Measurements from ENCODE around the gene SPP1. TPM values are rescaled to one million over a fixed set of nuclear protein-coding genes. Genes with fewer than 3 reads are reported as not detected.

SPP1 gene
- total and polyA plus RNA-seq, 10 of the 15 experiments (the other 5 are each of a cell fraction or from before 2014, with no cell fraction given) = 0.05 to 1.1 (median 0.39) TPM; not detected in 6

- no peaks in the 10 kb centered on the region for H4K20me1 ChIP-seq (ENCODE audit: control insufficient read depth, insufficient read depth)
- intact Hi-C loops (cut with micrococcal nuclease; ENCODE audit: unreplicated experiment) (no loop called here), in situ Hi-C loops (cut with MboI) (no loop called here)
- FAIRE-seq = no peak
- no peaks in the 10 kb centered on the region for H3K27me3 ChIP-seq (replicated peaks in 1 of 2; ENCODE audit: control insufficient read depth in 2 of 2, insufficient read depth in 2 of 2, low read length in 1 of 2)
- no peak for ATAC-seq
- TF ChIP-seq SP1 (IDR thresholded peaks at IDR 0.05; ENCODE audit: low read depth, low read length) = no peak
- no peak for TF ChIP-seq JUND (IDR thresholded peaks at IDR 0.05; ENCODE audit: low read depth, low read length)
- RAD21 ChIA-PET (ENCODE audit: unreplicated experiment) = no interaction called here
- peaks cover 3% of the 10 kb centered on the region; the same call in 2 of the 3 replicates for H3K9me3 ChIP-seq (replicated peaks; ENCODE audit: control insufficient read depth, insufficient read depth, low read length)
- no peak overlapping the region for H3K27ac ChIP-seq (ENCODE audit: control insufficient read depth, insufficient read depth)
- no peak overlapping the region for H3K9ac ChIP-seq (ENCODE audit: control insufficient read depth, insufficient read depth, low read length)
- no TSS peak for BruUV-seq (replicated peaks)
- no peak overlapping the region for H2AFZ ChIP-seq (ENCODE audit: control insufficient read depth, low read depth, low read length)
- CTCF ChIA-PET = interaction anchor here (1.3 to 5.2 kb wide), 2 partner anchors 8 to 182 kb away, joined by 5 to 159 read pairs; no protein-coding TSS in a partner anchor
- no peak overlapping the region for H3K4me3 ChIP-seq
- DNase-seq (ENCODE audit: low read depth, low spot score) = no peak
- 78% methylated on average over 3 of the region's 3 CpGs for WGBS (ENCODE audit: insufficient coverage, insufficient replicate concordance, low lambda C conversion rate, missing lambda C conversion rate)
- H3K79me2 ChIP-seq (ENCODE audit: control insufficient read depth, insufficient read depth, low read length) = no peaks in the 10 kb centered on the region
- POLR2A ChIA-PET = no interaction called here
- SMC1A ChIA-PET (ENCODE audit: uncharacterized antibody, unreplicated experiment) = interaction anchor here (1.6 kb wide), 1 partner anchor 183 kb away, joined by 5 read pairs; no protein-coding TSS in a partner anchor
- H3K36me3 ChIP-seq (ENCODE audit: control insufficient read depth in 2 of 2, insufficient read depth in 2 of 2, low read length in 1 of 2) = no peaks in the 10 kb centered on the region
- H3K4me1 ChIP-seq (ENCODE audit: control insufficient read depth, insufficient read depth, low read length) = no peaks in the 10 kb centered on the region
- no peak overlapping the region for H3K4me2 ChIP-seq (ENCODE audit: control insufficient read depth, insufficient read depth)
Measured at GRCh38 chr4:88028946-88029345, 53.4 kb downstream of the SPP1 start.

GRCh38 chr4:88029556-88029955 is 54.0 kb downstream of the SPP1 start:
- ATAC-seq = no peak
- 100% methylated on average over 3 of the region's 3 CpGs for WGBS (ENCODE audit: insufficient coverage, insufficient replicate concordance, low lambda C conversion rate, missing lambda C conversion rate)
- H3K36me3 ChIP-seq (ENCODE audit: control insufficient read depth in 2 of 2, insufficient read depth in 2 of 2, low read length in 1 of 2) = no peaks in the 10 kb centered on the region
- DNase-seq (ENCODE audit: low read depth, low spot score) = no peak
- H2AFZ ChIP-seq (ENCODE audit: control insufficient read depth, low read depth, low read length) = no peak overlapping the region
- H3K27ac ChIP-seq (ENCODE audit: control insufficient read depth, insufficient read depth) = no peak overlapping the region
- no peak overlapping the region for H3K9ac ChIP-seq (ENCODE audit: control insufficient read depth, insufficient read depth, low read length)
- in situ Hi-C loops (cut with MboI) (no loop called here), intact Hi-C loops (cut with micrococcal nuclease; ENCODE audit: unreplicated experiment) (no loop called here)
- no peak overlapping the region for H3K4me2 ChIP-seq (ENCODE audit: control insufficient read depth, insufficient read depth)
- no peaks in the 10 kb centered on the region for H3K4me1 ChIP-seq (ENCODE audit: control insufficient read depth, insufficient read depth, low read length)
- H3K9me3 ChIP-seq (replicated peaks; ENCODE audit: control insufficient read depth, insufficient read depth, low read length) = peaks cover 3% of the 10 kb centered on the region; the same call in 2 of the 3 replicates
- no peaks in the 10 kb centered on the region for H3K79me2 ChIP-seq (ENCODE audit: control insufficient read depth, insufficient read depth, low read length)
- BruUV-seq (replicated peaks) = no TSS peak
- H3K4me3 ChIP-seq = no peak overlapping the region
- no peak for FAIRE-seq
- H4K20me1 ChIP-seq (ENCODE audit: control insufficient read depth, insufficient read depth) = no peaks in the 10 kb centered on the region
- SMC1A ChIA-PET (ENCODE audit: uncharacterized antibody, unreplicated experiment) = interaction anchor here (1.6 kb wide), 1 partner anchor 183 kb away, joined by 5 read pairs; no protein-coding TSS in a partner anchor
- POLR2A ChIA-PET = no interaction called here
- RAD21 ChIA-PET (ENCODE audit: unreplicated experiment) = no interaction called here
- CTCF ChIA-PET = interaction anchor here (1.3 to 5.2 kb wide), 2 partner anchors 8 to 181 kb away, joined by 5 to 159 read pairs; no protein-coding TSS in a partner anchor
- no peaks in the 10 kb centered on the region for H3K27me3 ChIP-seq (replicated peaks in 1 of 2; ENCODE audit: control insufficient read depth in 2 of 2, insufficient read depth in 2 of 2, low read length in 1 of 2)
- TF ChIP-seq NKRF (conservative IDR thresholded peaks at IDR 0.05) = no peak
- TF ChIP-seq ZNF592 (IDR thresholded peaks at IDR 0.05) = no peak
- no peak for TF ChIP-seq ZNF207 (IDR thresholded peaks at IDR 0.05; ENCODE audit: borderline replicate concordance)
- no peak for TF ChIP-seq YBX1 (IDR thresholded peaks at IDR 0.05)
- TF ChIP-seq BCLAF1 (IDR thresholded peaks at IDR 0.05) = no peak
- no peak for TF ChIP-seq POLR2AphosphoS5 (IDR thresholded peaks at IDR 0.05; ENCODE audit: low read length)

All from GM12878 (cell line).